Stomach smooth muscle (tissue), 2 donors: Measurements from ENCODE around the gene SLC15A1.

Experiments
- H3K27ac ChIP-seq: one replicate; pipeline ENCODE4 v1.7.0; 2013; ENCODE audit warnings: mild to moderate bottlenecking, low read length, inconsistent platforms
- H3K27me3 ChIP-seq, 2 donors: one replicate each; pipeline ENCODE4 v1.7.0; 2013; ENCODE audit warnings: low read length in 2 of 2; ENCODE audit not compliant: insufficient read depth in 2 of 2, control insufficient read depth in 1 of 2
- H3K36me3 ChIP-seq, 2 donors: one replicate each; pipeline ENCODE4 v1.7.0; 2013; ENCODE audit warnings: low read length in 2 of 2; ENCODE audit not compliant: control insufficient read depth in 2 of 2, insufficient read depth in 2 of 2
- H3K4me1 ChIP-seq: one replicate; pipeline ENCODE4 v1.7.0; 2013; ENCODE audit warnings: low read length; ENCODE audit not compliant: control insufficient read depth, insufficient read depth
- H3K4me3 ChIP-seq, 2 donors: one replicate each; pipeline ENCODE4 v1.7.0; 2013; ENCODE audit warnings: low read length in 2 of 2
- H3K9ac ChIP-seq, 2 donors: one replicate each; pipeline ENCODE4 v1.7.0; 2013; ENCODE audit warnings: low read length in 2 of 2, mild to moderate bottlenecking in 1 of 2
- H3K9me3 ChIP-seq, 2 donors: one replicate each; pipeline ENCODE4 v1.7.0; 2013; ENCODE audit warnings: low read length in 2 of 2; ENCODE audit not compliant: control insufficient read depth in 2 of 2
- donor health status: healthy.
- donor health status: Pancreatic carcinoma.

The SLC15A1 gene

GRCh38 chr13:98731038-98731437, 21.4 kb downstream of the SLC15A1 start:
- no peaks in the 10 kb centered on the region for H3K4me1 ChIP-seq
- no peak overlapping the region for H3K4me3 ChIP-seq
- H3K9ac ChIP-seq, result no peak overlapping the region
- H3K36me3 ChIP-seq, result no peaks in the 10 kb centered on the region
- no peak overlapping the region for H3K27ac ChIP-seq
- H3K27me3 ChIP-seq, result no peaks in the 10 kb centered on the region
- peaks cover 0 to 3% of the 10 kb centered on the region in 2 donors for H3K9me3 ChIP-seq

- H3K4me1 ChIP-seq, result no peaks in the 10 kb centered on the region
These were observed 22.0 kb downstream of the SLC15A1 start for GRCh38 chr13:98730441-98730840.

GRCh38 chr13:98729658-98730057, 22.8 kb downstream of the SLC15A1 start:
- H3K36me3 ChIP-seq, result no peaks in the 10 kb centered on the region
- H3K27ac ChIP-seq, result no peak overlapping the region
- no peaks in the 10 kb centered on the region for H3K4me1 ChIP-seq
- H3K27me3 ChIP-seq, result no peaks in the 10 kb centered on the region
- H3K9me3 ChIP-seq, result peaks cover 0 to 3% of the 10 kb centered on the region in 2 donors
- H3K4me3 ChIP-seq, result no peak overlapping the region
- H3K9ac ChIP-seq, result no peak overlapping the region

More at GRCh38 chr13:98730441-98730840, 22.0 kb downstream of the SLC15A1 start:
- H3K9me3 ChIP-seq, result peaks cover 0 to 3% of the 10 kb centered on the region in 2 donors
- H3K4me3 ChIP-seq, result no peak overlapping the region
- no peaks in the 10 kb centered on the region for H3K27me3 ChIP-seq
- H3K27ac ChIP-seq, result no peak overlapping the region
- no peaks in the 10 kb centered on the region for H3K36me3 ChIP-seq
- H3K9ac ChIP-seq, result no peak overlapping the region

DNA sequence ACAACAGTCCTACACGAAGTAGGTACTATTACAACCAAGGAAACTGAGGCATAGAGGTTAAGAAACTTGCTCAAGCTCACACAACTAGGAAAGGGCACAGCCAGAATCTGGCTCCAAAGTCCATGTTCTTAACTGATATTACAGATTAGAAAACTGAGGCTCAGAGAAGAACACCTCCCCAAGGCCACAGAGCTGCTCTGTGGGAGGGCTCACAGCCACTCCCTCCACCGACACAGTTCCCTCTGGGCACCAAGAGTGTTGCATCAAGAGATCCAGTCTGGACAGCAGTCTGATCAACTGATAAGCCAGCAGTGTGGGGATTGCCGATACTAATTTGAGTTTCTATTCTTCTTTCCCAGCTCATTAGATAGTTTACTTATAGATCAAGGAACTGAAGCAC, 29.5 kb downstream of the SLC15A1 start:
- Histone ChIP-seq H3K36me3 (no peaks in the 10 kb centered on the region), H3K4me1 (no peaks in the 10 kb centered on the region), H3K4me3 (no peak overlapping the region)

DNA sequence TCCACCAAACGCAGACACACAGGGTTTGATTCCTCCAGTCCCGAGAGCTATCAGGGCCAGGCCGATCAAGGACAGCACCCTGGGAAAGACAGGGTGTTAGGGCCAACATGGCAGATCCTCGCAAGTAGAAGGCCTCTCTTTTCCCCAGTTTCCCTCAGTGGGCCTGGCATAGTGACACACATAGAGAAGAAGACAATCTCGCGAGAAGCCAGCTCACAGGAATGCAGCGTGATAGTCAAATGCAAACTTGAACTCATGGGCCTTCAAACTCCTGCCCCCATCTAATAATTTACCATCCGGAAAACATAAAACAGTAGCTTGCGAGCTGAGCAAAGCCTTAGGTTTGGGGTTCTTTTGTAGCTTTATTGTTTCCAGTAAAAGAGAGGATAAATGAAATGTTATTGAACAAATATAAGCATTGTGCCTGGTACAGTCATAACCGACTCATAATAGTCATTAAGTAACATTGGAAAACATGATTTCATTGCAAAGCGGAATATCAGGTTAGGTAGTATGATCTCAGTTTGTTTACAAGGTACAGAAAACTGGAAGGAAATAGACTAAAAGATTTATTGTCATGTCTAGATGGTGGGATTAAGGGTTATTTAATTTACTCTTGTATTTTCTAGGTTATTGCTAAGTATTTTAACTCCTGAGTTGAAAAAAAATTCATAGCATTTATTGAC, 30.5 kb downstream of the SLC15A1 start:
- Histone ChIP-seq H3K4me1 (no peaks in the 10 kb centered on the region), H3K36me3 (no peaks in the 10 kb centered on the region), H3K27ac (no peak overlapping the region), H3K9me3 (no peaks in the 10 kb centered on the region), H3K27me3 (no peaks in the 10 kb centered on the region), H3K9ac (no peak overlapping the region), H3K4me3 (no peak overlapping the region)

More for the DNA sequence above, 29.5 kb downstream of the SLC15A1 start:
- Histone ChIP-seq H3K9ac (no peak overlapping the region), H3K9me3 (peaks cover 0 to 3% of the 10 kb centered on the region in 2 donors), H3K27me3 (no peaks in the 10 kb centered on the region), H3K27ac (no peak overlapping the region)

GRCh38 chr13:98719527-98720250, 32.8 kb downstream of the SLC15A1 start:
- no peaks in the 10 kb centered on the region for H3K4me1 ChIP-seq
- no peak overlapping the region for H3K27ac ChIP-seq
- H3K4me3 ChIP-seq, result no peak overlapping the region
- H3K9me3 ChIP-seq, result no peaks in the 10 kb centered on the region
- H3K36me3 ChIP-seq, result no peaks in the 10 kb centered on the region
- no peak overlapping the region for H3K9ac ChIP-seq
- no peaks in the 10 kb centered on the region for H3K27me3 ChIP-seq

DNA sequence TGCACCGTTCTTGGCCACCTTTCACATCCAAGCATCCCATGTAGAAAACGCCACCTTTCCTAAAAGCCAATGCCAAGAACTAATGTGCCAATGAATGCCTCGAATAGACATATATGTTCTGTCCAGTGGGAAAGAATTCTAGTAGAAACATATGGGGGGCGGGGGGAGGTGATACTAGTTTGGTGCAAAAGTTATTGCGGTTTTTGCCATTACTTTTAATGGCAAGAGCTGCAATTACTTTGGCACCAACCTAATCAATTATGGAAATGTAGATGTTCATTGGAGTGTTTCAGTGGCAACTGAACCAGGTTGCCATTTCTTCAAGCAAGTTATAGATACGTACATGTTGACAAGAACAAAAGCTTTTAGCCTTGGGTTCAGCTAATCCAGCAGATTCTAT, 34.6 kb downstream of the SLC15A1 start:
- Histone ChIP-seq H3K27me3 (no peaks in the 10 kb centered on the region), H3K36me3 (no peaks in the 10 kb centered on the region)

DNA sequence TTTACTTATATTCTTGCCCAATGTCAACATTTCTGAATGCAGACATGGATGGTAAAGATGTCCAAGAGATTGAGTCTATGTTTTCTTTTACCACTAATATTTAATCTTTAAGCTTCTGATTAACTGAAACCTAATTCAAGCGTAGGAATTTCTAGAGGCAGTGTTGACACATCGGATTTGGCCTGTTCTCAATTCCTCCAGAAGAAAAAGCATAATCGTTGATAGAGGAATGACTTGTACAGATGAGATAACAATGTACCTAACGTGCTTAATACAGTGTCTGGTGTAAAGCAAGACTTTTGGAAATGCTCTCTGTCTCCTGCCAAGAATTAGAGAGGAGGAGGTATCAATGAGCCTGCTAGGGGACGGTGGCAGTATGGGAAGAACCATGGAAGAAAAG, 35.2 kb downstream of the SLC15A1 start:
- Histone ChIP-seq H3K36me3 (no peaks in the 10 kb centered on the region), H3K9me3 (no peaks in the 10 kb centered on the region), H3K4me3 (no peak overlapping the region), H3K27ac (no peak overlapping the region), H3K27me3 (no peaks in the 10 kb centered on the region), H3K9ac (no peak overlapping the region), H3K4me1 (no peaks in the 10 kb centered on the region)

More for the DNA sequence above, 34.6 kb downstream of the SLC15A1 start:
- Histone ChIP-seq H3K4me3 (no peak overlapping the region), H3K27ac (no peak overlapping the region), H3K9ac (no peak overlapping the region), H3K4me1 (no peaks in the 10 kb centered on the region), H3K9me3 (no peaks in the 10 kb centered on the region)

DNA sequence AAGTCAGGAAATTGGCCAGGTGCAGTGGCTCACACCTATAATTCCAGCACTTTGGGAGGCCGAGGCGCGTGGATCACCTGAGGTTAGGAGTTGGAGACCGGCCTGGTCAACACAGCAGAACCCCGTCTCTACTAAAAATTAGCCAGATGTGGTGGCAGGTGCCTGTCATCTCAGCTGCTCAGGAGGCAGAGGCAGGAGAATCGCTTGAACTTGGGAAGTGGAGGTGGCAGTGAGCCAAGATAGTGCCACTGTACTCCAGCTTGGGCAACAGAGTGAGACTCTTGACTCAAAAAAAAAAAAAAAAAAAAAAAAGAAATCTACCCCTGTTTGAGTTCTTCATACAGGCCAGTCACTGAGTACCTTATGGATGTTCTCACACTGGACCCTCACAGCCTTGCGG, 42.0 kb downstream of the SLC15A1 start:
- Histone ChIP-seq H3K36me3 (no peaks in the 10 kb centered on the region), H3K27me3 (no peaks in the 10 kb centered on the region), H3K4me1 (no peaks in the 10 kb centered on the region), H3K9ac (no peak overlapping the region), H3K27ac (no peak overlapping the region), H3K4me3 (no peak overlapping the region), H3K9me3 (no peaks in the 10 kb centered on the region)

DNA sequence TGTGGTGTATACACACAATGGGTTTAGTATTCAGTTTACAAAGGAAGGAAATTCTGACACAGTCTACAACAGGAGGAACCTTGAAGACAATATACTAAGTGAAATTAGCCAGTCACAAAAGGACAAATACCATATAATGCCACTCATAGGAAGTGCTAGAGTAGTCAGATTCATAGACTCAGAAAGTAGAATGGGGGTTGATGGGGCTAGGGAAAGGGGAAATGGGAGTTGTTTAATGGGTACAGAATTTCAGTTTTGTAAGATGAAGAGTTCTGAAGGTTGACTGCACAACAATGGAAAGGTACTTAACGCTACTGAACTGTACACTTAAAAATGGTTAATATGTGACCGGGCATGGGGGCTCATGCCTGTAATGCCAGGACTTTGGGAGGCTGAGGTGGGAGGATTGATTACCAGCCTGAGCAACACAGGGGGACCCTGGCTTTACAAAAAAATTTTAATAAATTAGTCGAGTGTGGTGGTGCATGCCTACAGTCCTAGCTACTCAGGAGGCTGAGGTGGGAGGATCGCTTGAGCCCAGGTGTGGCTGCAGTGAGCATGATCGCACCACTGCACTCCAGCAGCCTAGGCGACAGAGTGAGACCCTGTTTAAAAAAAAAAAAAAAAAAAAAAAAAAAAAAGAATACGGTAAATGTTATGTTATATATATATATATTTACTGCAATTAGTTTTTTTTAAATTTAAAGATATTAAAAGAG, 45.0 kb downstream of the SLC15A1 start:
- H3K27ac ChIP-seq, result no peak overlapping the region
- H3K4me1 ChIP-seq, result no peaks in the 10 kb centered on the region
- H3K27me3 ChIP-seq, result peaks cover 0 to 2% of the 10 kb centered on the region in 2 donors
- no peaks in the 10 kb centered on the region for H3K36me3 ChIP-seq
- H3K9ac ChIP-seq, result no peak overlapping the region
- H3K4me3 ChIP-seq, result no peak overlapping the region
- H3K9me3 ChIP-seq, result no peaks in the 10 kb centered on the region
